SK-N-MC (cell line): ENCODE measurements around the gene ZC3H4.

Experiments used
- EZH2 ChIP-seq: fragments of 200-600 bp; sonication (generic); IDR thresholded peaks from one replicate; pipeline ENCODE4 v1.6.1; 2017; ENCODE audit warnings: antibody characterized with exemption
- FOXP2 ChIP-seq: optimal IDR thresholded peaks from 2 replicates; pipeline ENCODE3; 2011; ENCODE audit warnings: mild to moderate bottlenecking, moderate library complexity; ENCODE audit not compliant: insufficient read depth; ENCODE audit errors: extremely low read length, control extremely low read depth
- POLR2AphosphoS5 ChIP-seq: IDR thresholded peaks from 2 replicates; pipeline ENCODE4 v1.6.1; 2012; ENCODE audit warnings: mild to moderate bottlenecking, low read depth, low read length, borderline replicate concordance

DNA sequence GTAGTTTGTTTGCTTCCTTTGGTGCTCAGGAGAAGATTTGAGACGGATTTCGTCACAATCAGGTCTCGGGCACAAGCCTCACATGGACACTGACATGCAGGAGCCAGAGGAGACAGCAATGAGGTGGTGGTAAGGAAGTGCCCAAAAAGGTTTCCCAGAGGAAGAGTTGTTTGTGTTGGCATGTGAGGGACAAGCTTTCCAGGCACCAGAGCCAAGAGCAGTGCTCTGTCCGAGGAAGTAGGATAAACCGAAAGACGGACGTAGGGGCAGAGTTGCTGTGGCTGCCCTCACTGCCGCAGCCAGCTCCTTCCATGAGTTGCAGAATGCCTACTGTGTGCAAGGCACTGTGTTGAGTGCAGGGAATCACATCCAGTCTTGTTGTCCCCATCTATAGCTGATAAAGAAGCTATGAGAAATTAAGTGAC lies 44.8 kb upstream of the ZC3H4 start:
- TF ChIP-seq EZH2 (no peak), POLR2AphosphoS5 (no peak), FOXP2 (no peak)
